Omental fat pad (tissue), 4 donors: ENCODE measurements around the gene TNFRSF17. TPM values are rescaled to one million over a fixed set of nuclear protein-coding genes. Genes with fewer than 3 reads are reported as not detected.

Experiments
- ATAC-seq: fragments of 150-250 bp; one replicate; pipeline ENCODE4 v1.9.1; 2016; ENCODE audit warnings: mild to moderate bottlenecking, moderate library complexity; ENCODE audit not compliant: low FRiP score
- DNase-seq: peaks from one replicate; pipeline ENCODE4 v3.0.0-alpha.2; 2019; ENCODE audit warnings: low spot score
- small RNA-seq: library from RNA; depleted of rRNA; stranded (forward); fragments of <200 nt; gene quantifications from one replicate; pipeline ENCODE3, GENCODE V24; 2016
- total RNA-seq, 4 donors: library from RNA; depleted of rRNA; stranded (reverse); fragments of >200 nt; gene quantifications; one replicate each; pipeline ENCODE4 v1.1.0, GENCODE V29; 2016
- TF ChIP-seq, protein P1 (sequence below), 3 donors: fragments of 450-650 bp; IDR thresholded peaks; one replicate each; pipeline ENCODE4 v1.5.1; 2016 to 2017; ENCODE audit warnings: antibody characterized with exemption in 3 of 3, mild to moderate bottlenecking in 3 of 3, moderate library complexity in 2 of 3

TNFRSF17 gene
- total RNA-seq, 4 donors from 2014 or later, result 1.2 TPM; not detected in 3

DNA sequence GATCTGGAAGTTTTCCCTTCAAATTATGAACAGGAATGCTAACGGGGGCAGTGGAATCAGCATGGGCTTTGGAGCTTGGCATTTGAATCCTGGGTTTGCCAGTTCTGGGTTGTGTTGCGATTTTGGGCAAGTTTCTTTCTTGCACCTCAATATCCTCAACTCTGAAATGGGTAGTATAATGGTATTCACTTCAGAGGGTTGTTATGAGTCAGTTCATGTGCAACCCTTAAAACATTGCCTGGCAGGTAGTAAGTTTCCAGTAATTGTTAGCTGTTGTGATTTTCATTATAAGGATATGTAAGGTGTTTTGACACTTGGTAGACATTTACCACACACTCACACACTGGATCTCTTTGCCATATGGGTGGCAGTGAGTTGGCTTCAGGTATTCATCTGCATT is 44.9 kb downstream of the TNFRSF17 start:
- TF ChIP-seq, protein P1, sequence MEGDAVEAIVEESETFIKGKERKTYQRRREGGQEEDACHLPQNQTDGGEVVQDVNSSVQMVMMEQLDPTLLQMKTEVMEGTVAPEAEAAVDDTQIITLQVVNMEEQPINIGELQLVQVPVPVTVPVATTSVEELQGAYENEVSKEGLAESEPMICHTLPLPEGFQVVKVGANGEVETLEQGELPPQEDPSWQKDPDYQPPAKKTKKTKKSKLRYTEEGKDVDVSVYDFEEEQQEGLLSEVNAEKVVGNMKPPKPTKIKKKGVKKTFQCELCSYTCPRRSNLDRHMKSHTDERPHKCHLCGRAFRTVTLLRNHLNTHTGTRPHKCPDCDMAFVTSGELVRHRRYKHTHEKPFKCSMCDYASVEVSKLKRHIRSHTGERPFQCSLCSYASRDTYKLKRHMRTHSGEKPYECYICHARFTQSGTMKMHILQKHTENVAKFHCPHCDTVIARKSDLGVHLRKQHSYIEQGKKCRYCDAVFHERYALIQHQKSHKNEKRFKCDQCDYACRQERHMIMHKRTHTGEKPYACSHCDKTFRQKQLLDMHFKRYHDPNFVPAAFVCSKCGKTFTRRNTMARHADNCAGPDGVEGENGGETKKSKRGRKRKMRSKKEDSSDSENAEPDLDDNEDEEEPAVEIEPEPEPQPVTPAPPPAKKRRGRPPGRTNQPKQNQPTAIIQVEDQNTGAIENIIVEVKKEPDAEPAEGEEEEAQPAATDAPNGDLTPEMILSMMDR (IDR thresholded peaks at IDR 0.05), result no peak
- ATAC-seq (no peak), DNase-seq (no peak)

DNA sequence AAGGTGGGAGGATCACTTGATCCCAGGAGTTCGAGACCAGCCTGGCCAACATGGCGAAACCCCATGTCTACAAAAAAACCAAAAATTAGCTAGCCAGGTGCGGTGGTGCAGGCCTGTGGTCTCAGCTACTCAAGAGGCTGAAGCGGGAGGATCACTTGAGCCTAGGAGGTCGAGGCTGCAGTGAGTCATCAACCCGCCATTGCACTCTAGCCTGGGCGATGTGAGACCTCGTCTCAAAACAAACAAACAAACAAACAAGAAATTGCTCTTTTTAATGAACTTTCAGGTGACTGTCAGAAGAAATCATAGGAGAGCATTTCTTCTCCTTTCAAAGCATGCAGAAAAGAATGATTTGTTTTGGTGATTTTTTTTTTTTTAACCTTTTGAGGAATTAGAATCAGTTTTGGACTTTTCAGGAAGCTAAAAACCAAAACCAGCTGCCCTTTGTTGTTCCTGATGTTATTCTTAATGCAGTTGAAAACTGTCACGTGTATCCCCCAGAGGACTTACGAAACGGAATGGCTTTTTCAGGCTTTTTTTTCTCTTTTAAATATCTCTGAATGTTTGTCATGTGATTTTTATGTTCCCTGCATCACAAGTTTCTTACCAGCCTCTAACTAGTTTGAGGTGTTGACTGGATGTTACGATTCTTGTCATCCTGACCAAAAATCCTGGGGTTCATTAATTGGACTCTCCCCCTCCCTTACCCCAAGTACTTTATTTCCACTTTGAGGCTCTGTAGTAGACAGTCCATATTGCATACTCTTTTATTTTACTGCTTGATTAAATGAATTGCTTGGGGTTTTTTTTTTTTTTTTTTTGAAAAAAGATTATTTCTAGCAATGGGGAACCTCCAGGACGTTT is 45.6 kb downstream of the TNFRSF17 start:
- ATAC-seq, result no peak
- no peak for DNase-seq
- TF ChIP-seq, protein P1 (IDR thresholded peaks at IDR 0.05), result no peak

DNA sequence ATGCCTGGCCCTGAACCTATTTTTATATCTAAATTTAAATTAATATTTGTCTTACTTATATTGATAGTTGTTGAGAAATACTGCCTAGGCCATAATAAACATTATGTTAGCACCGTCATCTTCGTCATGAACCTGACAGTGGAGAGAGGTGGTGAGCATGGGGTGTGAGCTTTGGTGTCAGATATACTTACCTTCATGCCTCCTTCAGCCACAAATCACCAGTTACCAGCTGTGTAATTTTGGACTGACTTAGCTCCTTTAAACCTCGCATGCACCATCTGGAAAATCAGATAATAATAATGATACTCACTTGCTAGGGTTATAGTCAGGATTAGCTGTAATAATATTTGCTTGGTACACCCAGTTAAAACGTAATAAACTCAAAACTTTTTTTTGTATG is 46.6 kb downstream of the TNFRSF17 start:
- ATAC-seq (no peak), DNase-seq (no peak)
- TF ChIP-seq, protein P1 (IDR thresholded peaks at IDR 0.05), result no peak

DNA sequence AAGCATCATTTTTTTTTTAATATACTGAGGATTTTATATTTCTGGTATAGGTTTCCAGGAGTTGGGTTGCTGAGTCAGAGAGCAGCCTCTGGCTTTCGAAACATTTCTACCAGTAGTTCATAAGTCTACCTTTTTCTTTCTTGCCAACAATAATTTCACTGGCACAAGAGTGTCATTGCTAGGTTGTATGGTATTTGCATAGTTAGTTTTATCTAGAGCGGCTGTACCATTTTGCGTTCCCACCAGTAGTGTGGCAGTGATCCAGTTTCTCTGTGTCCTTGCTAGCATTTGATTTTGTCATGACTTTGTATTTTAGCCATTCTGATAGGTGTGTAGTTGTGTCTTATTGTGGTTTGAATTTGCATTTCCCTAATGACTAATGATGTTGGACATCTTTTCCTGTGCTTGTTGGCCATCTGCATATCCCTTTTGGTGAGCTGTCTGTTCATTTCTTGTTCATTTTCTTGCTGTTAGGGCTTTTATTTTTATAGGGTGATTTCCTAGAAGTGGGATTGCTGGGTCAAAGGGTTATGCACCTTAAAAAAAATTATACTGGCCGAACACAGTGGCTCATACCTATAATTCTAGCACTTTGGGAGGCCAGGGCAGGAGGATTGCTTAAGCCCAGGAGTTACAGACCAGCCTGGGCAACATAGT is 51.4 kb downstream of the TNFRSF17 start:
- TF ChIP-seq, protein P1 (IDR thresholded peaks at IDR 0.05), result no peak
- ATAC-seq, result no peak
- no peak for DNase-seq

DNA sequence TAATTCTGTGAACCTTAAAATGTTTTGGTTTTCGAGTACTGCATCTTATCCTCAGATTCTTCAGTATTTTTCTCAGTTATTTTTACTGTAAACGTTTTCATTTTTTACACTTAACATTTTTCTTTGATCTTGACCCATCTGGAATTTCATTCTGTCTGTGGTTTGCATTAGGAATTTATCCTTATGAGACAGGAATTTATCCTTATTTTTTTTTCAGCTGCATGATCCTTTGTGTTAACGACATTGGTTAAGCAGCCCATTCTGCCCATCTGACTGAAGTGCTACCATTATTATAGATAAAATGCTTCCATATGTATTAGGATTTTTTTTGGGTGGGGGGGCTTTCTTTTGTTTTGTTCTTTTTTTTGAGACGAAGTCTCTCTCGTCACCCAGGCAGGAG is 52.5 kb downstream of the TNFRSF17 start:
- DNase-seq (no peak), ATAC-seq (no peak)
- TF ChIP-seq, protein P1 (IDR thresholded peaks at IDR 0.05), result no peak

Small RNAs within 50 kb of the gene (small RNA-seq; reads per million reads assigned to genes)
- not detected for gene AC007216.5
- not detected for gene UBL5P4

Other genes starting within 250 kb of the TNFRSF17 start
- 10 to 100 TPM; 40.2 to 53.0 (median 49.1) TPM for gene TXNDC11, start 222.4 kb upstream of the TNFRSF17 start, total RNA-seq
- gene ZC3H7A, start 168.0 kb upstream of the TNFRSF17 start, total RNA-seq, result 10 to 100 TPM; 38.0 to 74.7 (median 53.6) TPM
- gene RSL1D1, start 113.7 kb upstream of the TNFRSF17 start, total RNA-seq, result 100 to 1,000 TPM; 138 to 269 (median 188) TPM
- gene GSPT1, start 49.3 kb upstream of the TNFRSF17 start, total RNA-seq, result 100 to 1,000 TPM in 1 of 4 donors, 10 to 100 TPM in 3; 61.8 to 178 (median 90.0) TPM
- 10 to 100 TPM in 1 of 4 donors, 1 to 10 TPM in 3; 5.5 to 11.5 (median 8.2) TPM for gene NPIPB2, start 23.2 kb upstream of the TNFRSF17 start, total RNA-seq
- 10 to 100 TPM; 22.6 to 41.1 (median 30.2) TPM for gene SNX29, start 11.5 kb downstream of the TNFRSF17 start, total RNA-seq